ENCODE measurements around the gene SKP1. TPM values are rescaled to one million over a fixed set of nuclear protein-coding genes. Genes with fewer than 3 reads are reported as not detected.

SKP1 gene
- total RNA-seq, 1 donor from 2014 or later: 340 TPM

GRCh38 chr5:134143944-134144941 is 32.5 kb downstream of the SKP1 start:
- no peak for DNase-seq (ENCODE audit: low spot score)

GRCh38 chr5:134143431-134143830 is 33.3 kb downstream of the SKP1 start:
- DNase-seq (ENCODE audit: low spot score): no peak

GRCh38 chr5:134142806-134143205 is 33.9 kb downstream of the SKP1 start:
- no peak for DNase-seq (ENCODE audit: low spot score)

GRCh38 chr5:134142052-134142451 is 34.7 kb downstream of the SKP1 start:
- no peak for DNase-seq (ENCODE audit: low spot score)

- no peak for DNase-seq (ENCODE audit: low spot score)
Observed at GRCh38 chr5:134141331-134142050, 35.3 kb downstream of the SKP1 start.

- DNase-seq (ENCODE audit: low spot score): peak; percentile 80
Observed at GRCh38 chr5:134140530-134141201, 36.1 kb downstream of the SKP1 start.

- no peak for DNase-seq (ENCODE audit: low spot score)
Observed at GRCh38 chr5:134139891-134140469, 36.8 kb downstream of the SKP1 start.

GRCh38 chr5:134139377-134139851 is 37.3 kb downstream of the SKP1 start:
- DNase-seq (ENCODE audit: low spot score): no peak

GRCh38 chr5:134138416-134139376 is 38.1 kb downstream of the SKP1 start:
- DNase-seq (ENCODE audit: low spot score): no peak

- no peak for DNase-seq (ENCODE audit: low spot score)
Observed at GRCh38 chr5:134136771-134137170, 40.0 kb downstream of the SKP1 start.

GRCh38 chr5:134136221-134136631 is 40.5 kb downstream of the SKP1 start:
- DNase-seq (ENCODE audit: low spot score): no peak

GRCh38 chr5:134135091-134135655 is 41.6 kb downstream of the SKP1 start:
- no peak for DNase-seq (ENCODE audit: low spot score)

- DNase-seq (ENCODE audit: low spot score): no peak
Observed at GRCh38 chr5:134133995-134134541, 42.7 kb downstream of the SKP1 start.

- no peak for DNase-seq (ENCODE audit: low spot score)
Observed at GRCh38 chr5:134133188-134133994, 43.4 kb downstream of the SKP1 start.

GRCh38 chr5:134132372-134133187 is 44.2 kb downstream of the SKP1 start:
- no peak for DNase-seq (ENCODE audit: low spot score)

- no peak for DNase-seq (ENCODE audit: low spot score)
Observed at GRCh38 chr5:134131578-134132350, 45.0 kb downstream of the SKP1 start.

GRCh38 chr5:134131165-134131564 is 45.6 kb downstream of the SKP1 start:
- DNase-seq (ENCODE audit: low spot score): no peak

Measured in mucosa of gallbladder (tissue), 1 donor.